Naive thymus-derived CD8-positive, alpha-beta T cell (primary cell): ENCODE data around the gene EEF1A2. TPM values are rescaled to one million over a fixed set of nuclear protein-coding genes. Genes with fewer than 3 reads are reported as not detected.
"Not testable (repeated sequence)": the region's sequence is repeated elsewhere in the genome, so short reads cannot be mapped to it uniquely, and the experiment has no call there.

Experiments used
- ATAC-seq, 2 donors: fragments of 150-1000 bp; cut with Tn5 transposase in 1 of 2; sonication (Bioruptor Pico), chemical (Tn5 transposase) in 1 of 2; 1 replicate in 1 of 2; 2 replicates in 1 of 2; pipeline ENCODE4 v1.10.0; 2021; ENCODE audit warnings: mild to moderate bottlenecking in 2 of 2, moderate library complexity in 2 of 2
- POLR2A ChIA-PET: fragments of 350-600 bp; sonication (Branson Sonifier 250); formaldehyde crosslinking; loops from one replicate; lab custom pipeline; 2021; ENCODE audit warnings: antibody characterized with exemption; lab: Charles Lee
- DNase-seq, 10 donors: peaks; one replicate each; pipeline versions ENCODE4 v3.0.0 to v3.0.0-alpha.2; 2020 to 2022
- H3K27ac Mint-ChIP-seq, 10 donors: one replicate each; pipeline ENCODE4 v1.8.0; 2020 to 2022; ENCODE audit warnings: mild to moderate bottlenecking in 10 of 10, mixed read lengths in 10 of 10, moderate library complexity in 4 of 10, inconsistent platforms in 1 of 10
- H3K27me3 Mint-ChIP-seq, 5 donors: one replicate each; pipeline ENCODE4 v1.8.0; 2021 to 2022; ENCODE audit warnings: mixed read lengths in 5 of 5
- H3K36me3 Mint-ChIP-seq, 3 donors: one replicate each; pipeline ENCODE4 v1.8.0; 2020 to 2022; ENCODE audit warnings: mixed read lengths in 3 of 3, mild to moderate bottlenecking in 2 of 3, inconsistent platforms in 1 of 3
- H3K4me1 Mint-ChIP-seq, 4 donors: one replicate each; pipeline ENCODE4 v1.8.0; 2021 to 2022; ENCODE audit warnings: mixed read lengths in 4 of 4
- H3K4me3 Mint-ChIP-seq, 10 donors: one replicate each; pipeline ENCODE4 v1.8.0; 2020 to 2022; ENCODE audit warnings: mild to moderate bottlenecking in 10 of 10, mixed read lengths in 10 of 10, moderate library complexity in 6 of 10, inconsistent platforms in 1 of 10
- H3K9me3 Mint-ChIP-seq, 9 donors: one replicate each; pipeline ENCODE4 v1.8.0; 2020 to 2022; ENCODE audit warnings: mixed read lengths in 9 of 9, mild to moderate bottlenecking in 3 of 9, inconsistent platforms in 1 of 9, moderate library complexity in 1 of 9
- polyA plus RNA-seq, 3 donors: library from polyadenylated mRNA; unstranded; fragments of 300-500 nt; fragmentation: Illumina TruSeq; gene quantifications; one replicate each; pipeline ENCODE4 v1.2.3, GENCODE V29; 2021
- total RNA-seq, 8 experiments: library from RNA in 2 of 8; stranded (reverse) in 2 of 8; gene quantifications; one replicate each; pipeline ENCODE4 v1.2.3 and lab custom pipeline; 2021 to 2026

The EEF1A2 gene
- total and polyA plus RNA-seq, 5 experiments from 2014 or later = 0.16 to 0.18 TPM; not detected in 3

DNA sequence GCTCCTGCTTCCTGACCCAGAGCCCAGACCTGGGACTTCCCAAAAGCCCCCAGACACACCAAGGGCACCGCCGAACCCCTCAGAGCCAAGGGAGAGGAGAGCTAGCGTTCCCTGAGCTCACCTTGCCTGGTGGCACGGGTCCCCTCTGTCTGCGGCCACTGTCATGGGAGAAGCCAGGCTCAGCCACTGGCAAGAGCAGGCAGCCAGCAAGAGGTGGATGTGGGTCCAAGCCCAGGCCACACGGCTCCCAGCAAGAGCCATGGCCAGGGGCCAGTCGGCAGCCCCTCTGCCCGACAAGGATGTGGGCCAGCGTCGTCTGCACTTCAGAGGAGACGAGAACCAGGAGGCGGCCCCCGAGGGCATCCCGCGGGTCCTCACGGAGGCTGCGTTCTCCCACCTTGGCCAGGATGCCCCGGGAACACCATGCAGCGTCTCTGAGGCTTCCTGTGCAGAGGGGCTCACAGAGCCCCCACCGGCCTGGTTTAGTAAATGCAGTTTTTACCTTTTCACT, 19.5 kb upstream of the EEF1A2 start:
- DNase-seq (peak in 1 of 10 donors; percentile 59), ATAC-seq (no peak)
- H3K4me1 Mint-ChIP-seq = peaks cover 9 to 15% (median 13%) of the 10 kb centered on the region in 4 donors

DNA sequence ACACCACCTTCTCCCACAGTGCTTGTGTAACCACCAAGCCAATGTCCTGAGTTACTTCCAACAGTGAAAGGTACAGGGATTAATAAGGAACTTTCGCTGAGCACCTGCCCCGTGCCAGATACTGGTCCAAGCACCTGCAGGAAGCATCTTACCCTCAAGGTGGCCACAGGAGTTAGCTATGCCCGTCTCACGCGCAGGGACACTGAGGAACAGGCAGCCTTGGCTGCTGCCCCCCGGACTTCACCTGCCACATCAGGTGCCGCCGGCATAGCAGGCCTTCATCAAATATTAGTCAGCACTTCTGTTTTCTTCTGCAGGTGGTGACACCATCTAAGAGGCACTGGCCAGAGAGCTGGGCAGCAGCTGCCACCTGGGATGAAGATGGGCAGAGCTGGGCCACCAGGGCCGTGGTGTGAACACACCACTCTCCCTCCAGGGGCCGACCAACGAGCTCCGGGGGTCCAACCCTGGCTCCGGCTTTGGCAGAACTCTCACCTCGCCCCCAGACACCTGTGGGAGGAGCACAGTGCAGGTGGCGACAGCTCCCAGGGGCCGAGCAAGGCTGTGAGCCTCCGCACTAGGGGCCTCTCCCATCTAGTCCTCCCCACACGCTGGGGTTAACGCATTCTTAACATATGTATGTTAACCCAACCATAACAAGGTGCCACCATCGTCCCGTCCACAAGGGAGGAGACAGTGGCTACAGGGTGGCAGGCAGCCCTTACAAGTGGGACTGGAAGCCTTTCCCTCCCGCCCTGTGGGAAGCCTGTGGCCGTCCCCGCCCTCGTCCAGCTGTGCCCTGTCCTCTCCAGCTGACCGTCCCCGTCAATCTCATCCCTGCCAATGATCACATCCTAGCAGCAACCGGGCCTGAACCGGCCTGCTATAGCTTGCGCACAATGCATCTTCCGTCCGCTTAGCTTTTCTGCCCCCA, 18.8 kb upstream of the EEF1A2 start:
- Mint-ChIP-seq H3K9me3 (peaks cover 0 to 16% (median 4%) of the 10 kb centered on the region in 9 donors), H3K4me3 (peak overlapping the region; percentile 2 to 78 (median 44)), H3K4me1 (peaks cover 8 to 12% (median 12%) of the 10 kb centered on the region in 4 donors), H3K27me3 (peaks cover 0 to 12% (median 0%) of the 10 kb centered on the region in 5 donors), H3K36me3 (peaks cover 0 to 7% (median 3%) of the 10 kb centered on the region in 3 donors), H3K27ac (peak overlapping the region in 1 of 10 donors; percentile 24)
- DNase-seq (peak in 2 of 10 donors; percentile 14 to 62), ATAC-seq (no peak)
- POLR2A ChIA-PET = interaction anchor here (4.3 to 7.8 kb wide), 2 partner anchors 16 to 20 kb away, joined by 41 to 174 read pairs; partner anchors contain the start of gene PTK6

More for the DNA sequence above, 19.5 kb upstream of the EEF1A2 start:
- H3K27me3 Mint-ChIP-seq = peaks cover 0 to 7% (median 0%) of the 10 kb centered on the region in 5 donors
- H3K9me3 Mint-ChIP-seq = peaks cover 0 to 12% (median 4%) of the 10 kb centered on the region in 9 donors
- H3K4me3 Mint-ChIP-seq = peak overlapping the region in 7 of 10 donors; percentile 2 to 78 (median 58)
- POLR2A ChIA-PET = interaction anchor here (4.3 to 7.8 kb wide), 2 partner anchors 15 to 21 kb away, joined by 41 to 174 read pairs; partner anchors contain the start of gene PTK6
- no peak overlapping the region for H3K27ac Mint-ChIP-seq
- peaks cover 0 to 11% (median 6%) of the 10 kb centered on the region in 3 donors for H3K36me3 Mint-ChIP-seq

DNA sequence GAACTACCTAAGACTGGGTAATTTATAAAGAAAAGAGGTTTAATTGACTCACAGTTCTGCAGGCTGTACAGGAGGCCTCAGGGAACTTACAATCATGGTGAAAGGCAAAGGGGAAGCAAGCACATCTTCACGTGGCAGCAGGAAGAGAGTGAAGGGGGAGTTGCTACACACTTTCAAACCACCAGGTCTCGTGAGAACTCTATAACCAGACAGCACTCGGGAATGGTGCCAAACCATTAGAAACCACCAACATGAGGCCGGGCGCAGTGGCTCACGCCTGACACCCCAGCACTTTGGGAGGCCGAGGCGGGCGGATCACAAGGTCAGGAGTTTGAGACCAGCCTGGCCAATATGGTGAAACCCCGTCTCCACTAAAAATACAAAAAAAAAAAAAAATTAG, 15.6 kb upstream of the EEF1A2 start:
- H3K9me3 Mint-ChIP-seq = peaks cover 0 to 16% (median 4%) of the 10 kb centered on the region in 9 donors
- H3K36me3 Mint-ChIP-seq, H3K27ac Mint-ChIP-seq, DNase-seq, ATAC-seq, H3K4me3 Mint-ChIP-seq, H3K4me1 Mint-ChIP-seq: not testable (repeated sequence)
- peaks cover 3 to 23% (median 17%) of the 10 kb centered on the region in 5 donors for H3K27me3 Mint-ChIP-seq
- POLR2A ChIA-PET = interaction anchor here (0.6 kb wide), 1 partner anchor 15 kb away, joined by 3 read pairs; no protein-coding TSS in a partner anchor

DNA sequence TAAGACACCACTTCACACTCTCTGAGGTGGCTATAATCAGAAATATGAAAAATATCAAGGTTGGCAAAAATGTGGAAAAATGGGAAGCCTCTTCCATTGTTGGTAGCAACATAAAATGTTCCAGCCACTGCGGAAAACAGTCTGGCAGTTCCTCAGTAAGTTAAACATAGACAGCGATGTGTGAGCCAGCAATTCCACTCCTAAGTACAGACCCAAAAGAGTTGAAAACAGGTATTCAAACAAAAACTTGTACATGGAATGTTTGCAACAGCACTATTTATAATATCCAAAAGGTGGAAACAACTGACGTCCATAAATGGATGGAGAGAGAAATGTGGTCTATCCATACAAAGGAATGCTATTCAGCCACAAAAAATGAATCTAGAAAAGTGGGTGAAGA, 14.3 kb upstream of the EEF1A2 start:
- H3K36me3 Mint-ChIP-seq = no peaks in the 10 kb centered on the region
- peaks cover 0 to 7% (median 2%) of the 10 kb centered on the region in 4 donors for H3K4me1 Mint-ChIP-seq
- H3K4me3 Mint-ChIP-seq = no peak overlapping the region
- ATAC-seq = no peak
- POLR2A ChIA-PET = no interaction called here
- H3K9me3 Mint-ChIP-seq = peaks cover 0 to 16% (median 4%) of the 10 kb centered on the region in 9 donors
- DNase-seq = no peak
- H3K27me3 Mint-ChIP-seq = peaks cover 8 to 36% (median 27%) of the 10 kb centered on the region in 5 donors
- no peak overlapping the region for H3K27ac Mint-ChIP-seq

DNA sequence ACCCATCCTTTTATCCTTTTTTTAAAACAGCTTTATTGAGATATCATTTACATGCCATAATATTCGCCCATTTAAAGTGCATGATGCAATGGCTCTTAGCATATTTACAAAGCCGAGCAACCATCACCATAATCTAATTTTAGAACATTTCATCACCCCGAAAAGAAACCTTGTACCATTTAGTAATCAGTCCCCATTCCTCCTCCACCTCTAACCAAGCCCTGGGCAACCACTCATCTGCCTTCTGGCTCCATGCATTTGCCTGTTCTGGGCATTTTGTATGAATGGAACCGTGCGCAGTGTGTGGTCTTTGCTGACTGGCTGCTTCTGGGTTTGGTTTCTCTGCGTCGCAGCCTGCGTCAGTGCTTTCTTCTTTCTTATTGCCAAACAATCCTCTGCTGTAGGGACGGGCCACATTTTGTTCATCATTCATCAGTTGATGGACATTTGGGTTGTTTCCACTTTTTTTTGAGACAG, 10.2 kb upstream of the EEF1A2 start:
- no peak for DNase-seq
- no peak overlapping the region for H3K27ac Mint-ChIP-seq
- POLR2A ChIA-PET = interaction anchor here (0.7 kb wide), 1 partner anchor 37 kb away, joined by 4 read pairs; no protein-coding TSS in a partner anchor
- H3K9me3 Mint-ChIP-seq = peaks cover 0 to 29% (median 9%) of the 10 kb centered on the region in 9 donors
- H3K4me1 Mint-ChIP-seq = no peaks in the 10 kb centered on the region
- peaks cover 19 to 58% (median 34%) of the 10 kb centered on the region in 5 donors for H3K27me3 Mint-ChIP-seq
- no peak for ATAC-seq
- peaks cover 0 to 9% (median 6%) of the 10 kb centered on the region in 3 donors for H3K36me3 Mint-ChIP-seq
- H3K4me3 Mint-ChIP-seq = no peak overlapping the region

DNA sequence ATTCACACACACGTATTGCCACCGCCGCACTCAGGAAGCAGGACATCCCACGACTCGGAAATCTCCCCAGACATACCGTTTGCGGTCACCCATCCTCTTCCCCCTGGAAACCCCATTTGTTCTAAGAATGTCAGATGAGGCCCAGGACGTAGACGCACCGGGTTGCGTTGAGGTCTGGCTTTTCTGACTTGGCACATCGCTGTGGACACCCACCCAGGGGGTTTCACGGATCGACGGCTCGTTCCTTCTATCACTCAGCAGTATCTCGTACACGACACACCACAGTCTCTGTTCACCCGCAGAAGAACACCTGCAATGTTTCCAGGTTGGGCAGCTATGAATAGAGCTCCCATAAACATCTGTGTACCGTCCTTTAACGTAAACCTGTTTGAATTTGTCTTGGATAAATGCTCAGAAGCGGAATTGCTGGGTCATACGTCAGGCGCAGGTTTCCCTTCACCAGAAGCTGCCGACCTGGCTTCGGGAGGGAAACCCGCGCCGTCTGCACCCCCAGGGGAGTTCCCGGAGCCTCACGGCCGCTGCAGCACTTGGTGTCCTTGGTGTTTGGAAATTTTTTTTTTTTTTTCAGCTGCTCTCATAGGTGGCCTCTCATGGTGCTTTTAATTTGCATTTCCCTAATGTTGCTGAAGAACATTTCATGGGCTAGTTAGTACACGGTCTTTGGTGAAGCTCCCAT, 9.3 kb upstream of the EEF1A2 start:
- H3K36me3 Mint-ChIP-seq = peaks cover 0 to 11% (median 6%) of the 10 kb centered on the region in 3 donors
- POLR2A ChIA-PET = interaction anchor here (0.7 kb wide), 2 partner anchors 38 to 309 kb away, joined by 4 read pairs; no protein-coding TSS in a partner anchor
- H3K27ac Mint-ChIP-seq = no peak overlapping the region
- H3K4me3 Mint-ChIP-seq = no peak overlapping the region
- H3K4me1 Mint-ChIP-seq = no peaks in the 10 kb centered on the region
- ATAC-seq = no peak
- H3K27me3 Mint-ChIP-seq = peaks cover 19 to 58% (median 35%) of the 10 kb centered on the region in 5 donors
- H3K9me3 Mint-ChIP-seq = peaks cover 0 to 30% (median 9%) of the 10 kb centered on the region in 9 donors
- DNase-seq = no peak

DNA sequence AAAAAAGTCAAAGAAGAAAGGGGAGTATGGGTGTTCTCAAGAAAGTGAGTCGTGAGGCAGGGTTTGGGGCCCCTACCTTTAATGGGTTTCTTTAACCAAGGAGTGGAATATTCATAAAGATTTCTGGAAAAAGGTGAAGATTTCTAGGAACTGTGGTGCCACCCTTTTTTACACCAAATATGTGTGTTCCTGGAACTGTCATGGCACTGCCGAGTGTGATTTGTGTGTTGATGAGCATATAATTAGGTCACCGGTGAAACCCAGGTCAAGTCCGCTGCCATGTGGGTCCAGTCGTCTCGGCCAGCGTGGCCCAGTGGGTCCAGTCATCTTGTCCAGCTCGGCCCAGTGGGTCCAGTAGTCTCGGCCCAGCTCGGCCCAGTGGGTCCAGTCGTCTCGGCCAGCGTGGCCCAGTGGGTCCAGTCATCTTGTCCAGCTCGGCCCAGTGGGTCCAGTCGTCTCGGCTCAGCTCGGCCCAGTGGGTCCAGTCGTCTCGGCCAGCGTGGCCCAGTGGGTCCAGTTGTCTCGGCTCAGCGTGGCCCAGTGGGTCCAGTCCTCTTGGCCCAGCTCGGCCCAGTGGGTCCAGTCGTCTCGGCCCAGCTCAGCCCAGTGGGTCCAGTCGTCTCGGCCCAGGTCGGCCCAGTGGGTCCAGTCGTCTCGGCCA, 8.3 kb upstream of the EEF1A2 start:
- H3K4me3 Mint-ChIP-seq = no peak overlapping the region
- ATAC-seq (no peak), DNase-seq (no peak)
- no peaks in the 10 kb centered on the region for H3K4me1 Mint-ChIP-seq
- H3K27me3 Mint-ChIP-seq = peaks cover 19 to 54% (median 31%) of the 10 kb centered on the region in 5 donors
- H3K36me3 Mint-ChIP-seq = peaks cover 0 to 11% (median 6%) of the 10 kb centered on the region in 3 donors
- H3K27ac Mint-ChIP-seq = no peak overlapping the region
- POLR2A ChIA-PET = no interaction called here
- peaks cover 0 to 28% (median 9%) of the 10 kb centered on the region in 9 donors for H3K9me3 Mint-ChIP-seq

DNA sequence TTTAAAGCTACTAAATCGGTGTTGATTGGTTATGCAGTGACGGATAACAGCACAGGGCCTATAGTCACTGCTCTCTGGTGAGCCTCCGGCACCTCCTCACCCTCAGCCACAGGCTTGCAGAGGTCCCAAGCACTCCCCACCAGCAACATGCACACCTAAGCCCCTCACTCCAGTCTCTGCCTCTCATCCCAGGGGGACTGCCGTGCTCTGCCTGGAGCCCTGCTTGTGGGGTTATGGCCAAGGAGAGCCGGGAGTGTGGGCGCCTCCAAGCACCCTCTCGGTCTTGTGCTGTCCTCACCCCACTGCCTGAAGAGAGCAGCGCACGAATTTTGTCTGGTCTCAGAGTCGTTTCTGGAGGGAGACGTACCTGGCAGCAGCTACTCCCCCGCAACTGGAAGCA, 6.8 kb upstream of the EEF1A2 start:
- no peak overlapping the region for H3K27ac Mint-ChIP-seq
- peaks cover 0 to 28% (median 9%) of the 10 kb centered on the region in 9 donors for H3K9me3 Mint-ChIP-seq
- H3K27me3 Mint-ChIP-seq = peaks cover 18 to 53% (median 29%) of the 10 kb centered on the region in 5 donors
- H3K36me3 Mint-ChIP-seq = peaks cover 0 to 11% (median 6%) of the 10 kb centered on the region in 3 donors
- ATAC-seq = no peak
- no peak overlapping the region for H3K4me3 Mint-ChIP-seq
- H3K4me1 Mint-ChIP-seq = peaks cover 0 to 3% (median under 1%) of the 10 kb centered on the region in 4 donors
- no peak for DNase-seq
- POLR2A ChIA-PET = no interaction called here

DNA sequence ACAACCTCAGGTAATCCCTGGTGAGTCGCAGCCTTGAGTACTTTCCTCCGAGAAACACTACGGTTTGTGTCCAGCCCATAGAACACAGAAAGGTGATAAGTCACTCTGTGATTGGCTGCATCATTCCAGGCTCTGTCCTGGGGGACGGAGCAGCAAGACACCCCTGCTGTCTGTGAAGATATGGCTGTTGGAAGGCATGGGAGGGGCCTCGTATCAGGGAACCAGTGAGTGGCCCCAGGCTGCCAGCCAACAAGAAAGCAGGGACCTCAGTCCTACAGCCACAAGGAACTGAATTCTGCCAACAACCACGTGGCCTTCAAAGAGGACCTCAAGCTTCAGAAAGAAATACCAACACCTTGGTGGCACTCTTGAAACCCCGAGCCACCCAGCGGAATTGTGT, 6.4 kb upstream of the EEF1A2 start:
- Mint-ChIP-seq H3K4me1 (peaks cover 0 to 3% (median under 1%) of the 10 kb centered on the region in 4 donors), H3K27ac (no peak overlapping the region), H3K9me3 (peaks cover 0 to 28% (median 9%) of the 10 kb centered on the region in 9 donors), H3K4me3 (no peak overlapping the region), H3K27me3 (peaks cover 18 to 50% (median 26%) of the 10 kb centered on the region in 5 donors), H3K36me3 (peaks cover 0 to 11% (median 6%) of the 10 kb centered on the region in 3 donors)
- DNase-seq = no peak
- POLR2A ChIA-PET = no interaction called here
- no peak for ATAC-seq

DNA sequence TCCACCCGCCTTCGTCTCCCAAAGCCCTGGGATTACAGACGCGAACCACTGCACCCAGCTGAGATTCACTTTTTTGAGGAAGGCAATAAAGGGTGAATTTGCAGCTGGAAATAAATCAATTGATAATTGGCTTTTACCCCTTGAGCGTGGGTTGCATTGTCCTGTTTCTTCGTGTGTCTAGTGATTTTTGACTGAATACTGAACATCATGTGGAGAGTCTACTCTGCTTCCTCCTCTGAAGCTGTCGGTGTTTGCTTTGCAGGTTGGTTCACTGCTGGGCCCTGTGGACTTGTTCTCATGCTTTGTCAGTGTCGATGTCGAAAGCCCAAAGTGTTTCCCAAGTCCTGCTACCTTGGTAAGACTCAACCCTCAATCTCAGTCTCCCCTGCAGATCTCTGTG, 5.8 kb upstream of the EEF1A2 start:
- Mint-ChIP-seq H3K36me3 (peaks cover 0 to 11% (median 6%) of the 10 kb centered on the region in 3 donors), H3K9me3 (peaks cover 0 to 28% (median 9%) of the 10 kb centered on the region in 9 donors), H3K27me3 (peaks cover 16 to 43% (median 24%) of the 10 kb centered on the region in 5 donors), H3K27ac (no peak overlapping the region), H3K4me1 (peaks cover 0 to 3% (median under 1%) of the 10 kb centered on the region in 4 donors), H3K4me3 (no peak overlapping the region)
- no peak for ATAC-seq
- POLR2A ChIA-PET = no interaction called here
- no peak for DNase-seq

DNA sequence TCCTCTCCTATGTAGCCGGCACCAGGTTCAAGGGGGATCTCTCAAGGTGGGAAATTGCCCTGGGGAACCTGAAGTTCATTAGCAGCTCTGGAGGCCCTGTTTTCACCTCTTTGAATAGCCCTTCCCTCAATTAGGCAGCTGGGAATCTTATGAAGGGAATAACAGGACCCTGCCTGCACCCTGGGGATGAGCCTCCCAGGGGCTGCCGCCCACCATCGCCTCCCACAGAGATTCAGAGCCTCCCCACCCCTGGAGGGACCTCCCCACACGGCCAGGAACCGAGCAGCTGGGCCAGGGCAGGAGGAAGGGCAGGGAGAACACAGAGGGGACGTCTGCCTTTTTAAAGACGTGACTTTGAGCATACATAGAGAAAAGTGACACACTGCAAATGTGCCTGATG, 4.6 kb upstream of the EEF1A2 start:
- no peak for ATAC-seq
- POLR2A ChIA-PET = no interaction called here
- H3K36me3 Mint-ChIP-seq = peaks cover 0 to 11% (median 6%) of the 10 kb centered on the region in 3 donors

More for the DNA sequence above, 4.6 kb upstream of the EEF1A2 start:
- peaks cover 0 to 3% (median under 1%) of the 10 kb centered on the region in 4 donors for H3K4me1 Mint-ChIP-seq
- H3K27me3 Mint-ChIP-seq = peaks cover 12 to 36% (median 17%) of the 10 kb centered on the region in 5 donors
- H3K4me3 Mint-ChIP-seq = no peak overlapping the region
- DNase-seq = no peak
- H3K27ac Mint-ChIP-seq = no peak overlapping the region
- peaks cover 0 to 28% (median 9%) of the 10 kb centered on the region in 9 donors for H3K9me3 Mint-ChIP-seq
